ENCODE data around the gene SLC25A6. TPM values are rescaled to one million over a fixed set of nuclear protein-coding genes. Genes with fewer than 3 reads are reported as not detected.
"Not testable (repeated sequence)": the region's sequence is repeated elsewhere in the genome, so short reads cannot be mapped to it uniquely, and the experiment has no call there.

Gene SLC25A6
- polyA plus RNA-seq, 1 of the 3 experiments (the other 2 are of a cell fraction), result 981 TPM

DNA sequence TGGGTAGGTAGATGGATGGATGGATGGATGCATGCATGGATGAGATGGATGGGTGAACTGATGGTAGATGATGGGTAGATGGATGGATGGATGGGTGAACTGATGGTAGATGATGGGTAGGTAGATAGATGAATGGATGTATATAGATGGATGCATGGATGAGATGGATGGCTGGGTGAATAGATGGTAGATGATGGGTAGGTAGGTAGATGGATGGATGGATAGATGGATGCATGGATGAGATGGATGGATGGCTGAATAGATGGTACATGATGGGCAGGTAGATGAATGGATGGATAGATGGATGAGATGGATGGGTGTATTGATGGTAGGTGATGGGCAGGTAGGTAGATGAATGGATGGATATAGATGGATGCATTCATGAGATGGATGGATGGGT lies 15.1 kb upstream of the SLC25A6 start (continued):
- TF ChIP-seq NFIC (IDR thresholded peaks at IDR 0.05; ENCODE audit: borderline replicate concordance) (no peak), TEAD4 (IDR thresholded peaks at IDR 0.05; ENCODE audit: borderline replicate concordance, insufficient read depth) (no peak), TAF1 (IDR thresholded peaks at IDR 0.05; ENCODE audit: borderline replicate concordance, low read depth, low read length) (no peak), PBX3 (IDR thresholded peaks at IDR 0.05) (no peak)

DNA sequence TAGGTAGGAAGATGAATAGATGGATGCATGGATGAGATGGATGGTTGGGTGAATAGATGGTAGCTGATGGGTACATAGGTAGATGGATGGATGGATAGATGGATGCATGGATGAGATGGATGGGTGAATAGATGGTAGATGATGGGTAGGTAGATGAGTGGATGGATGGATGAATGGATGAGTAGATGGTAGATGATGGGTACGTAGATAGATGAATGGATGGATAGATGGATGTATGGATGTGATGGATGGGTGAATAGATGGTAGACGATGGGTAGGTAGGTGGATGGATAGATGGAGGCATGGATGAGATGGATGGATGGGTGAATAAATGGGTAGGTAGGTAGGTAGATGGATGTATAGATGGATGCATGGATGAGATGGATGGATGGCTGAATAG lies 13.9 kb upstream of the SLC25A6 start:
- WGBS (ENCODE audit: low lambda C conversion rate), result 100% methylated on average over 2 of the region's 2 CpGs
- POLR2A ChIA-PET, H3K9me3 ChIP-seq: not testable (repeated sequence)

GRCh38 chrX:1403867-1404266 lies 12.0 kb upstream of the SLC25A6 start:
- peaks cover 4 to 27% of the 10 kb centered on the region in 2 experiments for H3K36me3 ChIP-seq (replicated peaks in 1 of 2; ENCODE audit: control insufficient read depth in 1 of 2, insufficient read depth in 2 of 2, low read length in 1 of 2)
- H3K27me3 ChIP-seq (ENCODE audit: insufficient read depth), result not testable (repeated sequence)
- 97% methylated on average over 3 of the region's 3 CpGs for WGBS (ENCODE audit: low lambda C conversion rate)

More for the DNA sequence above, 13.9 kb upstream of the SLC25A6 start:
- H4K20me1 ChIP-seq (ENCODE audit: insufficient read depth); H3K4me3 ChIP-seq (ENCODE audit: low read depth in 2 of 2, low read length in 1 of 2); CTCF ChIA-PET; H2AFZ ChIP-seq (ENCODE audit: low read depth); H3K9me2 ChIP-seq; H3K4me1 ChIP-seq (ENCODE audit: control insufficient read depth in 1 of 2, insufficient read depth in 2 of 2, low read depth in 1 of 2, low read length in 1 of 2); H3K27ac ChIP-seq (ENCODE audit: low read depth in 2 of 2, low read length in 1 of 2); H3K27me3 ChIP-seq (ENCODE audit: insufficient read depth); H3F3A ChIP-seq (replicated peaks; ENCODE audit: insufficient read depth); H3K79me2 ChIP-seq (ENCODE audit: insufficient read depth); DNase-seq; H3K9ac ChIP-seq; H3K4me2 ChIP-seq: not testable (repeated sequence)
- peaks cover 0 to 27% of the 10 kb centered on the region in 2 experiments for H3K36me3 ChIP-seq (replicated peaks in 1 of 2; ENCODE audit: control insufficient read depth in 1 of 2, insufficient read depth in 2 of 2, low read length in 1 of 2)

GRCh38 chrX:1403228-1403627 lies 11.3 kb upstream of the SLC25A6 start:
- H2AFZ ChIP-seq (ENCODE audit: low read depth), result no peak overlapping the region
- H3K27ac ChIP-seq (ENCODE audit: low read depth in 2 of 2, low read length in 1 of 2), result no peak overlapping the region
- no peaks in the 10 kb centered on the region for H3K9me2 ChIP-seq
- H3K4me3 ChIP-seq (ENCODE audit: low read depth in 2 of 2, low read length in 1 of 2), result no peak overlapping the region
- no peaks in the 10 kb centered on the region for H4K20me1 ChIP-seq (ENCODE audit: insufficient read depth)
- DNase-seq, result no peak
- POLR2A ChIA-PET, result no interaction called here
- no peaks in the 10 kb centered on the region for H3F3A ChIP-seq (replicated peaks; ENCODE audit: insufficient read depth)
- no peak overlapping the region for H3K9ac ChIP-seq
- no peaks in the 10 kb centered on the region for H3K9me3 ChIP-seq
- CTCF ChIA-PET, result no interaction called here
- H3K27me3 ChIP-seq (ENCODE audit: insufficient read depth), result no peaks in the 10 kb centered on the region
- 96% methylated on average over 7 of the region's 10 CpGs for WGBS (ENCODE audit: low lambda C conversion rate)
- no peaks in the 10 kb centered on the region for H3K79me2 ChIP-seq (ENCODE audit: insufficient read depth)
- peaks cover 4 to 27% of the 10 kb centered on the region in 2 experiments for H3K36me3 ChIP-seq (replicated peaks in 1 of 2; ENCODE audit: control insufficient read depth in 1 of 2, insufficient read depth in 2 of 2, low read length in 1 of 2)
- no peak overlapping the region for H3K4me2 ChIP-seq
- no peaks in the 10 kb centered on the region for H3K4me1 ChIP-seq (ENCODE audit: control insufficient read depth in 1 of 2, insufficient read depth in 2 of 2, low read depth in 1 of 2, low read length in 1 of 2)
- TF ChIP-seq NFIC (IDR thresholded peaks at IDR 0.05; ENCODE audit: borderline replicate concordance), result no peak
- TF ChIP-seq JUND (IDR thresholded peaks at IDR 0.05), result no peak
- no peak for TF ChIP-seq FOSL2 (IDR thresholded peaks at IDR 0.05; ENCODE audit: borderline replicate concordance, low read depth)
- no peak for TF ChIP-seq REST (IDR thresholded peaks at IDR 0.05; ENCODE audit: low read depth, low read length)
- no peak for TF ChIP-seq ELF1 (IDR thresholded peaks at IDR 0.05)
- TF ChIP-seq, protein P1, sequence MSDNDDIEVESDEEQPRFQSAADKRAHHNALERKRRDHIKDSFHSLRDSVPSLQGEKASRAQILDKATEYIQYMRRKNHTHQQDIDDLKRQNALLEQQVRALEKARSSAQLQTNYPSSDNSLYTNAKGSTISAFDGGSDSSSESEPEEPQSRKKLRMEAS (IDR thresholded peaks at IDR 0.05; ENCODE audit: low read depth), result no peak
- TF ChIP-seq PBX3 (IDR thresholded peaks at IDR 0.05), result no peak
- no peak for TF ChIP-seq NRF1 (IDR thresholded peaks at IDR 0.05; ENCODE audit: low read depth, low read length)
- no peak for TF ChIP-seq MEF2A (IDR thresholded peaks at IDR 0.05; ENCODE audit: borderline replicate concordance, low read depth)
- no peak for TF ChIP-seq EP300 (IDR thresholded peaks at IDR 0.05; ENCODE audit: borderline replicate concordance in 1 of 2, low read depth in 1 of 2, low read length in 1 of 2)
- TF ChIP-seq TEAD4 (IDR thresholded peaks at IDR 0.05; ENCODE audit: borderline replicate concordance, insufficient read depth), result no peak
- no peak for TF ChIP-seq YY1 (IDR thresholded peaks at IDR 0.05; ENCODE audit: low read depth)
- no peak for TF ChIP-seq RCOR1 (IDR thresholded peaks at IDR 0.05; ENCODE audit: low read length)
- no peak for TF ChIP-seq MXI1 (IDR thresholded peaks at IDR 0.05; ENCODE audit: low read depth, low read length)

More at GRCh38 chrX:1403867-1404266, 12.0 kb upstream of the SLC25A6 start:
- H3K27ac ChIP-seq (ENCODE audit: low read depth in 2 of 2, low read length in 1 of 2); H3K4me3 ChIP-seq (ENCODE audit: low read depth in 2 of 2, low read length in 1 of 2); POLR2A ChIA-PET; H3K79me2 ChIP-seq (ENCODE audit: insufficient read depth); H3F3A ChIP-seq (replicated peaks; ENCODE audit: insufficient read depth); DNase-seq; H4K20me1 ChIP-seq (ENCODE audit: insufficient read depth); H3K4me2 ChIP-seq; CTCF ChIA-PET; H3K9ac ChIP-seq; H3K9me2 ChIP-seq; H3K9me3 ChIP-seq; H2AFZ ChIP-seq (ENCODE audit: low read depth); H3K4me1 ChIP-seq (ENCODE audit: control insufficient read depth in 1 of 2, insufficient read depth in 2 of 2, low read depth in 1 of 2, low read length in 1 of 2): not testable (repeated sequence)

Data from SK-N-SH (cell line).